GM19099 (cell line): Measurements from ENCODE around the gene DDX25.

Experiments
- POLR2A ChIP-seq: IDR thresholded peaks from 3 replicates; pipeline ENCODE4 v1.6.1; 2011; ENCODE audit warnings: low read depth; ENCODE audit not compliant: insufficient read length; ENCODE audit errors: extremely low read depth

DDX25 gene

DNA sequence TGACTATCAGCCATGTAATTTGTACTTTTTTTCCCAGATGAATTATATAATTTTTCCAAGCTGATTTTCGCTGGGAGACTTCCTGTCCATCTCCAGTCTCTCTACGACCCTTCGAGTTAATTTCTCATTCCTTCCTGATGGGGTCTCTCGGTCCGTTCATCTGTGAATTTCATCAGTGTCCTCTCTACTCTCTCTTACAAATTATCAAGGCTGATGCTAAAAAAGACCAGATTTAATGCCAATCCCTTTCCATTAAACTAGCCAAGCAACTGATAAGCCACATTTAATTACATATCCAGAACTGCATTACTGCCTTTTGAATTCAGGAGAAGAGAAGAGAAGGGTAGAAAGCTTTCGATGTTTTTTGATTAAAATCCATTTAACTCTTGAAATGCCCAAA lies 67.3 kb downstream of the DDX25 start:
- TF ChIP-seq POLR2A: no peak

DNA sequence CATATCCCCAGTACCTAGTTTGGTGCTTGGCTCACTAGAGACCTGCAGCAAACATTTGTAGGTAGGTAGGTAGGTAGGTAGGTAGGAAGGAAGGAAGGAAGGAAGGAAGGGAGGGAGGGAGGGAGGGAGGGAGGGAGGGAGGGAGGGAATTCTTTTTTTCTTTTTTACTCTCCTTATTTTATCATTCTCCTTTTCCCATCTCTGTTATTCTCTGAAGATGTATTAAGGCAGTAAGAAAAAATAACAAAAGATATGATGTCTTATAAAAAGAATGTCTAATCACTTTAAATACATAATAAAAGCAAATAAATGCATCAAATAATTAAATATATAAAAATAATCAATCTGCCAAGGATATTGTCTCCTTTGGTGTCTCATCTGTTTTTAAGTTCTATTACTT lies 70.0 kb downstream of the DDX25 start:
- TF ChIP-seq POLR2A: no peak

DNA sequence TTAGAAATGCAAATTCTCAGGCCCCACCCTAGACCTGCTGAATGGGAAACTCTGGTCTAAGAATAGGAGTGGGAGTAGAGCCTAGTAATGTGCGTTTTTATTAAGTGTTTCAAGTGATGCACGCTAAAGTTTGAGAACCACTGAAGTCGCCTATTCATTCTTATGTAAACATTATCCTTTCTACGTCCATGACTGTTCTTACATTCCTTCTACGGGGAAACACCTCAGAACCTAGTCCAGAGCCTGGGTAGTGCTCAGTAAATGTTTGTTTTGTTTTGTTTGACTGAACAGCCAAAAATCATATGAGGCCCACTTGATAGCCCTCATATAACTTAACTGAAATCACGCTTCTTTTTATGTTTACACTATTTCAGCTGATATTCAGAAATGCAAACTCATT lies 71.3 kb downstream of the DDX25 start:
- TF ChIP-seq POLR2A: no peak

DNA sequence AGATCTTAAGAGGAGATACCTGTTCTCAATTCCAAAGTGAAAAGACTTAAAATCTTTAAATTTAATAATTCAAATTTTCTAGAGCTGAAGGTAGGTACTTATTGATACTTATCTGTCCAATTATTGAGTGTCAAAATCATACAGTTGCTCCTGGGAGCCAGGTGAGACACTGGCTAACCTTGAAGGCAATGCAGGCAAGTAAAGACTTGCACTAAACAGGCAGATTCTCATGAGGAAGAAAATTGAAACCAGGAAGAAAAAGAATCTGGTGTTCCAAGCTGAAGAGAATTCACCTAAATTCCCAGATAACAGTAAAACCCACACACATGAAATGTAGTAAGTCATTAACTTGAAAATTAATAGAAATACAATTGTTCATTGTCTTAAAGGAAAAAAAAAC lies 71.8 kb downstream of the DDX25 start:
- no peak for TF ChIP-seq POLR2A

DNA sequence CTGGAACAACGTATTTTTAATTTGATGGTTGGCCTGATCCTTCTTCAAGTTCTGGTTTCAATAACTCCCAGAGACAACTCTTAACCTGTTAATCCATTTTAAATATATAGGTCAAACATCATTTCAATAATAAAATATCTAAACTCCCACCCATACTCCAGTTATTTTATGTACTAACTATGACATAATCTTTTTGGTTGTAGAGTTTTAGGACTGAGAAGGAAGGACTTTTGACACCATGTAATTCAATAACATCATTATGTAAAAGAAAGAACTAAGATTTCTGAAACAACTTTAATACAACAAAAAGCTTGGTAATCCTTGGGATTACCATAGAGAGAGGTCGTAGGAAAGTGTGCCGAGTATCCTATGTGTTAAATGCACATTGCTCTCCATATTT lies 73.0 kb downstream of the DDX25 start:
- no peak for TF ChIP-seq POLR2A

DNA sequence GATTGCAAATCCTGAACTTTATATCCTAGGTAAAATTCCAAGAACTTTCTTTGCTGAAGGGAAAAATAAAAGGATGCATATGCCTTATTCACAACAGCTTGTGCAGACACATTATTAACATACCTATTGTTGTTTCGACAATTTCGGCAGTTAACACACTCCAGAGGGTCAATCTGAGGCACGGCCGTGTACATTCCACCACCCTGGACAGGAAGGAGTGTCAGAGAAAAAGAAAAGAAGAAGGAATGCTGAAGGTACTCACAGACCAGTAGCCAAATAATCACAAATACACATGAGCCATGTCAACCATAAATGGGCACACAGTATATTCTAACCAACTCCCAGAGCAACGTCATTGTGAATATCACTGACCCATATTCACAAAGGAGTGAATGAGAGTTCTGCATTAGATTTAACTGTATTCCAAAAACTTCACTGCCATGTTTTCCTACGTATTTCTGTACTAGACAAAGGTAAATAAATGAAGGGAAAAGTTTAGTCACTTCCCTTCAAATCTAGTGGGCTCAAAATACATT lies 73.9 kb downstream of the DDX25 start:
- TF ChIP-seq POLR2A: no peak
